ENCODE data around the gene ZBTB32.

The ZBTB32 gene

GRCh38 chr19:35750167-35750566 is 45.8 kb downstream of the ZBTB32 start:
- Histone ChIP-seq H3K27me3 (ENCODE audit: low read depth, low read length) (no peaks in the 10 kb centered on the region), H3K9me3 (ENCODE audit: control insufficient read depth in 1 of 2, low read length in 2 of 2) (no peaks in the 10 kb centered on the region), H3K36me3 (ENCODE audit: control insufficient read depth in 1 of 2, insufficient read depth in 2 of 2, low read length in 2 of 2) (peaks cover 13 to 28% of the 10 kb centered on the region in 2 donors), H3K4me3 (ENCODE audit: low read depth in 1 of 2, low read length in 2 of 2) (no peak overlapping the region), H3K4me1 (ENCODE audit: control insufficient read depth in 1 of 2, insufficient read depth in 2 of 2, low read length in 2 of 2) (peaks cover 5 to 47% of the 10 kb centered on the region in 2 donors), H3K27ac (ENCODE audit: low read length) (no peak overlapping the region)

DNA sequence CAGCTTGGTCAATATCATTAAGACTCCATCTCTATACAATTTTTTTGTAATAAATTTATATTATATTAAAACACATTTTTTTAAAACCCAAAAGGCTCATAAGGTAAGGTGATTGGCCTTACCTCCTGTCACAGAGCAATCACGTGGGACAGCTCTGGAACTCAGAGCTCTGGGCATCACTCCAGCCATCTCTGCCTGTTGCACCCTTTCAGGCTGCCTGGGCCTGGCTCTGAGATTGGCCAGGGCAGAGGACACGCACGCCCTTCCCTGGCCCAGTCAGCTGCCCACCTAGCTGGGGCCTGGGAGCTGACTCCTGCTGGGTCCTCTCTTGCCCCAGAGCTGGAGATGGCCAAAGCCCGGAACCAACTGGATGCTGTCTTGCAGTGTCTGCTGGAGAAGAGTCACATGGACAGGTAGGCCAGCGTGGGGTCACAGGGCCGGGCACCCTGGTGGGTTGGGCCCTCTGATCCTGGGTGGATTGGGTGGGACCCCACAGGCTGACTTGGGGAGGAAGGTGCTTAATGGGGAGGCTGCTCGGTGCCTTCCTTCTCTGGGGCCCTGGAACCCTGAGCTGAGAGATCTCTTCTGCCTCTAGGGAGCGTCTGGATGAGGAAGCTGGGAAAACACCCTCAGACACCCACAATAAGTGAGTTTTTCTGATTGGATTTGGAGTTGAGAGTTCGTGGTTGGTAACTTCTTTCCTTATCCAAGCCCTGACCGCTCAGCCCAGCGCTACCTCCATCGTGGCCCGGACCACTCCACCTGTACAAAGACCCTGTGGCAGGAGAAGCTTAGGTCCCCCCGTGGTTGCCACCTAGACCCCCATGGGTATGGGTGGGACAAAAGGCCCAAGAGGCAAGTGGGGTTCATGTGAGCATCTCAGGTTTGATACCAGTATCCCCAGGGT is 47.7 kb downstream of the ZBTB32 start:
- H3K4me1 ChIP-seq (ENCODE audit: control insufficient read depth in 1 of 2, insufficient read depth in 2 of 2, low read length in 2 of 2), result peaks cover 3 to 42% of the 10 kb centered on the region in 2 donors
- no peaks in the 10 kb centered on the region for H3K9me3 ChIP-seq (ENCODE audit: control insufficient read depth in 1 of 2, low read length in 2 of 2)
- H3K4me3 ChIP-seq (ENCODE audit: low read depth in 1 of 2, low read length in 2 of 2), result no peak overlapping the region
- H3K27ac ChIP-seq (ENCODE audit: low read length), result no peak overlapping the region
- H3K27me3 ChIP-seq (ENCODE audit: low read depth, low read length), result no peaks in the 10 kb centered on the region
- peaks cover 13 to 30% of the 10 kb centered on the region in 2 donors for H3K36me3 ChIP-seq (ENCODE audit: control insufficient read depth in 1 of 2, insufficient read depth in 2 of 2, low read length in 2 of 2)

DNA sequence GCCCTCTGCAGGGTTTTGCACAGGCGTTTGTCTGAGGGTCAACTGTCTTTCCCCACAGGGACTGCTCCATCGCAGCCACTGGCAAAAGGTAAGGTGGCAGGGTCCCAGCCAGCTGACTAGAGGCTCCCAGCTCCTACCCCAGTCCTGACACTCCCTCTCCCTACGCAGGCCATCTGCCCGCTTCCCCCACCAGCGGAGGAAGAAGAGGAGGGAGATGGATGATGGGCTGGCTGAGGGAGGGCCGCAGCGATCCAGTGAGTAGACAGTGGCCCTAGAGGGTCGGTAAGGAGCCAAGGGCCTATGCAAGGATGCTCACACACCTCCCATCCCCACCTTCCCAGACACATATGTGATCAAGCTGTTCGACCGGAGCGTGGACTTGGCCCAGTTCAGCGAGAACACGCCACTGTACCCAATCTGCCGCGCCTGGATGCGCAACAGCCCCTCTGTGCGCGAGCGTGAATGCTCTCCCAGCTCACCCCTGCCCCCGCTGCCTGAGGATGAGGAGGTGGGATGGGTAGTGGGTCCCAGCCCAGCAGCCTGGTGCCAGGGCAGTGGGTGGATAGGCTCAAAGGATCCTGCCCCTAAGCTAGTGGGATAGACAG is 48.5 kb downstream of the ZBTB32 start:
- Histone ChIP-seq H3K36me3 (ENCODE audit: control insufficient read depth in 1 of 2, insufficient read depth in 2 of 2, low read length in 2 of 2) (peaks cover 13 to 32% of the 10 kb centered on the region in 2 donors), H3K27ac (ENCODE audit: low read length) (no peak overlapping the region), H3K4me1 (ENCODE audit: control insufficient read depth in 1 of 2, insufficient read depth in 2 of 2, low read length in 2 of 2) (peaks cover 4 to 43% of the 10 kb centered on the region in 2 donors), H3K27me3 (ENCODE audit: low read depth, low read length) (no peaks in the 10 kb centered on the region), H3K9me3 (ENCODE audit: control insufficient read depth in 1 of 2, low read length in 2 of 2) (no peaks in the 10 kb centered on the region), H3K4me3 (ENCODE audit: low read depth in 1 of 2, low read length in 2 of 2) (no peak overlapping the region)

DNA sequence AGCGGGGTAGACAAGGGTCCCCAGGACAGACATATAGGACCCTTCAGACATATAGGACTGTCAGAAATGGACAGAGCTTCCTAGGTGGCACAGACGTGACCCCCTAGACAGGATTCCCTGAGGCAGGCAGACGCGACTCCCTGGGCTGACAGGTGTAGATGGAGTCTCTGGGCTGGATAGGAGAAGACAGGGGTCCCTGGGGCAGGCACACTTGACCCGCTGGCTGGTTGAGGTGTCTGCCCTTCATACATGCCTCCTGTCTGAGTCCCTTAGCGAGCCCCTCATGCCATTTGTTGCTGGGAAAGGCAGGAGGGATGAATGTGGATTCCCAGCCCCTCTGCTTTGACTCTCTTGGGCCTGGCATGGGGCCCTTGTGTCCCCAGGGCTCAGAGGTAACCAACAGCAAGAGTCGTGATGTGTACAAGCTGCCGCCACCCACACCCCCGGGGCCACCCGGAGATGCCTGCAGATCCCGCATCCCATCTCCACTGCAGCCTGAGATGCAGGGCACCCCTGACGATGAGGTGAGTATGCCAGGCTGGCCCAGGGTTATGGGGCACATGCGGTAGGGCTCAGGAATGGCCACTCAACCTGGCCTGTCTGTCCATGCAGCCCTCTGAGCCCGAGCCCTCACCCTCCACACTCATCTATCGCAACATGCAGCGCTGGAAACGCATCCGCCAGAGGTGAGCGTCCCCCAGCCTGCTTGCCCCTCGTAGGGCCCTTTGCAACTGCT is 49.4 kb downstream of the ZBTB32 start:
- Histone ChIP-seq H3K4me3 (ENCODE audit: low read depth in 1 of 2, low read length in 2 of 2) (no peak overlapping the region), H3K27me3 (ENCODE audit: low read depth, low read length) (no peaks in the 10 kb centered on the region), H3K9me3 (ENCODE audit: control insufficient read depth in 1 of 2, low read length in 2 of 2) (no peaks in the 10 kb centered on the region), H3K27ac (ENCODE audit: low read length) (no peak overlapping the region), H3K4me1 (ENCODE audit: control insufficient read depth in 1 of 2, insufficient read depth in 2 of 2, low read length in 2 of 2) (peaks cover 4 to 45% of the 10 kb centered on the region in 2 donors), H3K36me3 (ENCODE audit: control insufficient read depth in 1 of 2, insufficient read depth in 2 of 2, low read length in 2 of 2) (peaks cover 13 to 32% of the 10 kb centered on the region in 2 donors)

DNA sequence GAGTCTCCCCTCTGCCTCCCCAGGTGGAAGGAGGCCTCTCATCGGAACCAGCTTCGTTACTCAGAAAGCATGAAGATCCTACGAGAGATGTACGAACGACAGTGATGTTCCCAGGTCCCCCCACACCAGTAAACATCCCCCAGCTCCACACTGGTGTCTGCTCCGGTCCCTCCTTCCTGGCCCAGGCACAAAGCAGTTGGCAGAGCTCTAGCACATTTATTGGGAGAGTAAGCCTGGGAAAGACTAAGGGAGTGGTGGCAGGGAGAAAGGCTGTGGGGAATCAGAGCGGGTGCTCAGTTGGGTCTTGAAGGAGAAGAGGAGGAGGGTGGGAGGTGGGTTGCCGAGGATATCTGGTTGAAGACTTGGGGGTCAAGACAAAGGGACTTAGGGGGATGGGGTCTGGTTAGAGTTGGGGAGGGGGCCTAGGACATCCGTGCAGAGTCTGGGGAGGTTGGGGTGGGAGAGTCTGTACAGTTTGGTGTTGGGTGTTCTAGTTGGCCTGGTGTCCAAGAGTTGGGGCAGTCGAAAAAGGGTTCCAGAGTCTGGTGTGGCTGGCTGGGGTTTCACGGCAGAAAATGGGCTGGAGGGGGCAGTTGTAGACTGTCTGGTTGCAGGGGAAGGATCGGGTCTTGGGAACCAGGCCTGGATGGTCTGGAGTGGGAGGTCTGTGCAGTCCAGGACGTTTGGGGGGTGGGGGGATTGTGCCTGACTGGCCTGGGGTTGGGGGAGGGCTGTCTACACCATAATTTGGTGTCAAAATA is 50.2 kb downstream of the ZBTB32 start:
- Histone ChIP-seq H3K9me3 (ENCODE audit: control insufficient read depth in 1 of 2, low read length in 2 of 2) (no peaks in the 10 kb centered on the region), H3K4me3 (ENCODE audit: low read depth in 1 of 2, low read length in 2 of 2) (peak overlapping the region in 1 of 2 donors; percentile 93), H3K27ac (ENCODE audit: low read length) (peak overlapping the region; percentile 63), H3K36me3 (ENCODE audit: control insufficient read depth in 1 of 2, insufficient read depth in 2 of 2, low read length in 2 of 2) (peaks cover 13 to 32% of the 10 kb centered on the region in 2 donors), H3K27me3 (ENCODE audit: low read depth, low read length) (no peaks in the 10 kb centered on the region), H3K4me1 (ENCODE audit: control insufficient read depth in 1 of 2, insufficient read depth in 2 of 2, low read length in 2 of 2) (peaks cover 4 to 46% of the 10 kb centered on the region in 2 donors)

DNA sequence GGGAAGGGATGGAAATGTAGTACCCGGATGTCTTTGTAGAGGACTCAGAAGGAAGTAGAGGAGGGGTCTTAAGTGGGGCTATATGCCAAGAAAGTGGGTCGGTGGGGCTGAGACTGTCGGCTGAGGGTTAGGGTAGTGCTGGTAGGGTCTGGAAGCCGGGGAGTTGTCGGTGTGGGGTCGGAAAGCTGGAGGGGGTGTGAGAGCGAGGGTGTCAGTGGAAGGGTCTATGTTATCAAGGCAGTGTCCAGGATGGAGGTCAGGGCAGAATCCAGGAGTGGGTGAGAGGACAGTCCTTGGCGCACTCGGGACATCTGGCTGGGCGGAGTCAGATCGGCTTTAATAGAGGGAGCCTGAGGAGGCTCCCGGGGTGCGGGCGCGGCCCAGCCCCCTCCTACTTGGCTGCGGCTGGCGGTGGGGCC is 50.8 kb downstream of the ZBTB32 start:
- H3K4me3 ChIP-seq (ENCODE audit: low read depth in 1 of 2, low read length in 2 of 2), result peak overlapping the region; percentile 30 to 93
- peak overlapping the region; percentile 63 for H3K27ac ChIP-seq (ENCODE audit: low read length)
- H3K27me3 ChIP-seq (ENCODE audit: low read depth, low read length), result no peaks in the 10 kb centered on the region
- H3K9me3 ChIP-seq (ENCODE audit: control insufficient read depth in 1 of 2, low read length in 2 of 2), result no peaks in the 10 kb centered on the region
- peaks cover 4 to 46% of the 10 kb centered on the region in 2 donors for H3K4me1 ChIP-seq (ENCODE audit: control insufficient read depth in 1 of 2, insufficient read depth in 2 of 2, low read length in 2 of 2)
- H3K36me3 ChIP-seq (ENCODE audit: control insufficient read depth in 1 of 2, insufficient read depth in 2 of 2, low read length in 2 of 2), result peaks cover 13 to 32% of the 10 kb centered on the region in 2 donors

DNA sequence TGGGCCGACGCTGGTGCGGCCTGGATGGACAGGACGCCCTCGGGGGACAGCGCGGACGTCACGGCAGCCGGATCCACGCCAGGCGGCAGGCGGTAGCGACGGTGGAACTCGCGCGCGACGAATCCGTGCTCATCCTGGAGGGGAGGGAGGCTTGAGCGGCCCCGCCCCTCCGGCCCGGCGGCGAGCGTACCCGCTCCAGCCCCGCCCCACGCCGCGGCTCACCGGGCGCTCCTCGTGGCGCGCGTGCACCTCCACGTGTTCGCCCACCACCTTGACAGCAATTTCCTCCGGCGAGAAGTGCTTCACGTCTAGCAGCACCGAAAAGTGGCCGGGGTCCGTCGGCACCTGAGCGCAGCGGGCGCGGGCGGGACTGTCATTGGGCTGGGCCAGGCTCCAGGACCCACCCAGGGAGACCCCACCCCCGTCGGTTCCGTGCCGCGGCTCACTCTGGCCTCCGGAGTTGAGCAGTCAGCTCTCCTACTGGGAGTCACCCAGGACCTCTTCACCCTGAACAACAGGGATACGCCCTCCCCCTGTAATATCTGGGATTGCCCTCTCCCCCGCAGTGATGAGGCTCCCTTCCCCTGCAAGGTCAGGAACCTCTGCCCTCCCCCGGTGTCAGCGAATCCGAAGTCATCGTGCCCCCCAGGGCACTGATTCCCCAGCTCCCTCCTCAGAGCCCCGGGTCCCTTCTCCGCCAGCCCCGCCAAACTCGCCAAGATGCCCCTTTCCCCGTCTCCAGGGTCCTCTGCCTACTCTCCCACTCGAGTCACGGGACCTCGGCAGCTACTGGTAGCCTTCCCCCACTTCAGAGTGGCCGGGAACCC is 51.4 kb downstream of the ZBTB32 start:
- Histone ChIP-seq H3K27me3 (ENCODE audit: low read depth, low read length) (no peaks in the 10 kb centered on the region), H3K4me3 (ENCODE audit: low read depth in 1 of 2, low read length in 2 of 2) (peak overlapping the region; percentile 67 to 93), H3K36me3 (ENCODE audit: control insufficient read depth in 1 of 2, insufficient read depth in 2 of 2, low read length in 2 of 2) (peaks cover 13 to 35% of the 10 kb centered on the region in 2 donors), H3K9me3 (ENCODE audit: control insufficient read depth in 1 of 2, low read length in 2 of 2) (no peaks in the 10 kb centered on the region), H3K27ac (ENCODE audit: low read length) (peak overlapping the region; percentile 100), H3K4me1 (ENCODE audit: control insufficient read depth in 1 of 2, insufficient read depth in 2 of 2, low read length in 2 of 2) (peaks cover 4 to 46% of the 10 kb centered on the region in 2 donors)

- Histone ChIP-seq H3K4me1 (ENCODE audit: control insufficient read depth in 1 of 2, insufficient read depth in 2 of 2, low read length in 2 of 2) (peaks cover 4 to 46% of the 10 kb centered on the region in 2 donors), H3K27ac (ENCODE audit: low read length) (peak within 1 kb of the TSS; percentile 100), H3K36me3 (ENCODE audit: control insufficient read depth in 1 of 2, insufficient read depth in 2 of 2, low read length in 2 of 2) (peaks cover 13 to 36% of the 10 kb centered on the region in 2 donors), H3K9me3 (ENCODE audit: control insufficient read depth in 1 of 2, low read length in 2 of 2) (no peaks in the 10 kb centered on the region), H3K27me3 (ENCODE audit: low read depth, low read length) (no peaks in the 10 kb centered on the region), H3K4me3 (ENCODE audit: low read depth in 1 of 2, low read length in 2 of 2) (peak within 1 kb of the TSS; percentile 93 to 99)
These were observed 52.2 kb downstream of the ZBTB32 start, which contains the start of gene HSPB6 for GRCh38 chr19:35756377-35757230. Gene HSPB6 (minus strand): TSS chr19:35757029. CDS start chr19:35757008, 21 bp downstream.

DNA sequence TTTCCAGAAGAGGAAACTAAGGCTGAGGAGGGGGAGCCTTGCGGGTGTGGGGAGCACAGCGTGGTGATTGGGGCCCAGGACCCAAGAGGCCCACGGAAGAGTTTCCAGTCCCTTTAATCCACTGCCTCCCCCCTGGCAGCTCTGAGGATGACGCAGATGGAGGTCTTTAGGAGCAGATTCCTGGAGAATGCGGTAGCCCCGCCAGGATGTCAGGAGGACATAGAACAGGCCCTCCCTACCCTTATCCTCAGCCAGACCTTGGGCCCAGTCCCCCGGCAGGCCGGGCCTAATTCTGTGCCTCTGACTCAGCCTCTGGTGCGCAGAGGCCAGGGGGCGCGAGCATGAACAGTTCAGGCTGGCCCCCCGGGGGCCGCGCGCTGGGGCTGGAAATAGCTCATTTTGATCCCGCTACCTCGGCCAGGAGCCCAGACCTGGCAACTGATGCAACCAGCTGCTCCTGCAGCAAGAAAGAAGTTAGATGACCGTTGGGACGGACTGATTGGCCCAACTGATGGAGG is 52.9 kb downstream of the ZBTB32 start:
- H3K4me1 ChIP-seq (ENCODE audit: control insufficient read depth in 1 of 2, insufficient read depth in 2 of 2, low read length in 2 of 2), result peaks cover 4 to 46% of the 10 kb centered on the region in 2 donors
- H3K27me3 ChIP-seq (ENCODE audit: low read depth, low read length), result no peaks in the 10 kb centered on the region
- no peaks in the 10 kb centered on the region for H3K9me3 ChIP-seq (ENCODE audit: control insufficient read depth in 1 of 2, low read length in 2 of 2)
- peaks cover 17 to 36% of the 10 kb centered on the region in 2 donors for H3K36me3 ChIP-seq (ENCODE audit: control insufficient read depth in 1 of 2, insufficient read depth in 2 of 2, low read length in 2 of 2)
- peak overlapping the region; percentile 93 to 99 for H3K4me3 ChIP-seq (ENCODE audit: low read depth in 1 of 2, low read length in 2 of 2)
- H3K27ac ChIP-seq (ENCODE audit: low read length), result peak overlapping the region; percentile 100

Measured in muscle layer of duodenum (tissue), 2 donors.